Measurements from ENCODE around the gene PTPN9. TPM values are rescaled to one million over a fixed set of nuclear protein-coding genes. Genes with fewer than 3 reads are reported as not detected.
"Not testable (repeated sequence)": the region's sequence is repeated elsewhere in the genome, so short reads cannot be mapped to it uniquely, and the experiment has no call there.

PTPN9 gene
- polyA plus RNA-seq, 10 donors: 18.9 to 35.2 (median 23.8) TPM

- DNase-seq: not testable (repeated sequence)
These were observed 7.3 kb upstream of the PTPN9 start for GRCh38 chr15:75586422-75586821.

GRCh38 chr15:75584121-75584520 is 5.0 kb upstream of the PTPN9 start:
- DNase-seq: no peak

- peak in 2 of 3 donors; percentile 23 to 36 for DNase-seq
These were observed 4.6 kb upstream of the PTPN9 start for GRCh38 chr15:75583701-75584100.

- not testable (repeated sequence) for DNase-seq
These were observed 3.8 kb upstream of the PTPN9 start for GRCh38 chr15:75582943-75583342.

GRCh38 chr15:75578173-75578947 is 755 bp downstream of the PTPN9 start:
- DNase-seq: peak in 1 of 3 donors; percentile 11

- DNase-seq: peak in 2 of 3 donors; percentile 20 to 63
These were observed 1.5 kb downstream of the PTPN9 start for GRCh38 chr15:75577401-75578172.

GRCh38 chr15:75573648-75574384 is 5.3 kb downstream of the PTPN9 start:
- DNase-seq: no peak

- DNase-seq: peak in 1 of 3 donors; percentile 15
These were observed 8.8 kb downstream of the PTPN9 start for GRCh38 chr15:75570126-75570845.

GRCh38 chr15:75565062-75565970 is 13.8 kb downstream of the PTPN9 start:
- DNase-seq: no peak

GRCh38 chr15:75561888-75562287 is 17.2 kb downstream of the PTPN9 start:
- no peak for DNase-seq

GRCh38 chr15:75559360-75559759 is 19.8 kb downstream of the PTPN9 start:
- not testable (repeated sequence) for DNase-seq

- DNase-seq: not testable (repeated sequence)
These were observed 20.2 kb downstream of the PTPN9 start for GRCh38 chr15:75558955-75559354.

- DNase-seq: peak in 2 of 3 donors; percentile 22 to 23
These were observed 24.4 kb downstream of the PTPN9 start for GRCh38 chr15:75554717-75555116.

- no peak for DNase-seq
These were observed 25.5 kb downstream of the PTPN9 start for GRCh38 chr15:75553659-75554058.

GRCh38 chr15:75551091-75551490 is 28.0 kb downstream of the PTPN9 start:
- DNase-seq: no peak

GRCh38 chr15:75545064-75545463 is 34.1 kb downstream of the PTPN9 start:
- no peak for DNase-seq

- DNase-seq: no peak
These were observed 34.8 kb downstream of the PTPN9 start for GRCh38 chr15:75544359-75544758.

GRCh38 chr15:75542949-75543545 is 36.1 kb downstream of the PTPN9 start:
- DNase-seq: not testable (repeated sequence)

- DNase-seq: no peak
These were observed 36.7 kb downstream of the PTPN9 start for GRCh38 chr15:75542386-75542797.

GRCh38 chr15:75538376-75538775 is 40.7 kb downstream of the PTPN9 start:
- DNase-seq: no peak

All from muscle of back (tissue), 11 donors.